Urinary bladder (tissue), 4 donors: ENCODE data around the gene RFC2. TPM values are rescaled to one million over a fixed set of nuclear protein-coding genes. Genes with fewer than 3 reads are reported as not detected.
"Not testable (repeated sequence)": the region's sequence is repeated elsewhere in the genome, so short reads cannot be mapped to it uniquely, and the experiment has no call there.

Experiments
- DNase-seq: peaks from one replicate; pipeline ENCODE4 v3.0.0-alpha.2; 2015; ENCODE audit errors: extremely low spot score
- H3K27ac ChIP-seq: one replicate; pipeline ENCODE4 v1.5.1; 2013; ENCODE audit warnings: low read depth, mild to moderate bottlenecking, moderate library complexity
- H3K36me3 ChIP-seq: one replicate; pipeline ENCODE4 v1.6.1; 2013; ENCODE audit warnings: mild to moderate bottlenecking, moderate library complexity; ENCODE audit not compliant: insufficient read depth
- H3K4me1 ChIP-seq: one replicate; pipeline ENCODE4 v1.6.1; 2013; ENCODE audit warnings: mild to moderate bottlenecking, moderate library complexity; ENCODE audit not compliant: insufficient read depth
- H3K4me3 ChIP-seq: one replicate; pipeline ENCODE4 v1.5.1; 2013; ENCODE audit warnings: low read depth, low read length
- WGBS: extraction: QIAGEN DNeasy Blood & Tissue Kit; methylation state at CpG from one replicate; pipeline ENCODE4 v1.1.7; 2013; 5-methylcytosine and 5-hydroxymethylcytosine counted together
- polyA plus RNA-seq: library from polyadenylated mRNA; stranded (reverse); fragments of 200-250 nt; gene quantifications from one replicate; pipeline ENCODE4 v1.2.3, GENCODE V29; 2013
- total RNA-seq: library from RNA; depleted of rRNA; stranded (reverse); fragments of >200 nt; gene quantifications from one replicate; pipeline ENCODE4 v1.2.3, GENCODE V29; 2014
- donor health status: healthy with polysubstance abuse.
- donor health status: healthy.

Gene RFC2
- total and polyA plus RNA-seq, 2 donors, result 19.5 to 22.4 TPM

DNA sequence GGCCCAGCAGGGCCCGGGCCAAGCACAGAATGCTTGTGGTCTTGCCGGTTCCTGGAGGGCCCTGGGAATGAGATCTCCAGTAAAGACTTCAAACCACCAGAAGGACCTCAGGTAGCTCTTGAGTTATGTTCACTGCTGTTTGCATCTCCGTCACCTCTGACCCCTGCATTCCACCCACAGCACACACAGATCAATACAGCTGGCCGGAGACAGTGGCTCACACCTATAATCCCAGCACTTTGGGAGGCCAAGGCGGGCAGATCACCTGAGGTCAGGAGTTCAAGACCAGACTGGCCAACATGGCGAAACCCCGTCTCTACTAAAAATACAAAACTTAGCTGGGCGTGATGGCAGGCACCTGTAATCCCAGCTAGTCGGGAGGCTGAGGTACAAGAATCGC lies 5.1 kb downstream of the RFC2 start:
- DNase-seq, H3K4me3 ChIP-seq, H3K36me3 ChIP-seq, H3K4me1 ChIP-seq, H3K27ac ChIP-seq: not testable (repeated sequence)
- 96% methylated on average over 10 of the region's 10 CpGs for WGBS

DNA sequence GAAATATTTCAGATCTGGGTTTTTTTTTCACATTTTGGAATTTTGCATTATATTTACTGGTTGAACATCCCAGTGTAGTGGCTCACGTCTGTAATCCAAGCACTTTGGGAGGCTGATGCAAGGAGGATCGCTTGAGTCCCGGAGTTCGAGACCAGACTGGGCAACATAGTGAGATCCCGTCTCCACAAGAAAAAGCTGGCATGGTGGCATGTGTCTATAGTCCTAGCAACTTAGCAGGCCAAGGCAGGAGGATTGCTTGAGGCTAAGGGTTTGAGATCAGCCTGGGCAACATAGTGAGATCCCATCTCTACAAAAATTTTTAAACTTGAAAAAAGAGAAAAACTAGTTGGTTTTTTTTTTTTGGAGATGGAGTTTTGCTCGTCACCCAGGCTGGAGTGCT lies 6.0 kb downstream of the RFC2 start:
- H3K4me3 ChIP-seq, result no peak overlapping the region
- peaks cover 4% of the 10 kb centered on the region for H3K36me3 ChIP-seq
- no peak for DNase-seq
- no peak overlapping the region for H3K27ac ChIP-seq
- H3K4me1 ChIP-seq, result no peaks in the 10 kb centered on the region
- WGBS, result 96% methylated on average over 6 of the region's 6 CpGs

DNA sequence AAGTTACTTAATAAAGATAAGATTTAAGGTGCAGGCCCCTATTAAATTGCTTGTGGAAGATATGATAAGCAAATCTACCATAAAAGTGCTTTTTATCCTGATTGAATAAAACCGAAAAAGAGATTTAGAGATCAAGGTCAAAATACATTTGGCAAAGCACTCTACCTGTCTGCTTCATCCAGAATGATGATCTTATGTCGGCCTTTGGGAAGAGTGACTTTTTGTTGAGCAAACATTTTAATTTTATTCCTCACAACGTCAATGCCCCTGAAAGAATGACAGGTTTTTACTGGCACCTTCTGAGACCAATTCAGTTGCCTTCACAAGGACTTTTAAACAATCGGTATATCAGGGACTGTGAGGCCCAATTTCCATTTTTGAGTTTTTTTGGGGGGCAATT lies 7.7 kb downstream of the RFC2 start:
- H3K27ac ChIP-seq, result no peak overlapping the region
- DNase-seq, result no peak
- H3K36me3 ChIP-seq, result peaks cover 4% of the 10 kb centered on the region
- H3K4me1 ChIP-seq, result no peaks in the 10 kb centered on the region
- 41% methylated on average over 4 of the region's 4 CpGs for WGBS
- no peak overlapping the region for H3K4me3 ChIP-seq

DNA sequence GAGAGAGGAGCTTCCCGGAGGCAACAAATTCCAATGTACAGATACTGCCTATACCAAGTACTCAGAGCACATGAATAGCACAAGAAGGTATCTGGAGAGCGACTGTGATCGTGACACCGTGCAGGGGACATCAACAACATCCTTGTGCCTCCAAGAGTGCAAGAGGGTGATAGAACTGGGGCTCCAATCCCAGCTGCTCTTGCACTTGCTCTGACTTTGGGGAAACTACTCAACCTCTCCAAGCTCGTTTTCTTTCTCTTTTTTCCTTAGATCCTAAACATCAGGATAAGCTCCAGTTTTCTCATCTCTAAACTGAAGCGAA lies 12.1 kb downstream of the RFC2 start:
- Histone ChIP-seq H3K27ac (no peak overlapping the region), H3K36me3 (peaks cover 5% of the 10 kb centered on the region), H3K4me3 (no peak overlapping the region), H3K4me1 (no peaks in the 10 kb centered on the region)
- no peak for DNase-seq
- 89% methylated on average over 6 of the region's 6 CpGs for WGBS

DNA sequence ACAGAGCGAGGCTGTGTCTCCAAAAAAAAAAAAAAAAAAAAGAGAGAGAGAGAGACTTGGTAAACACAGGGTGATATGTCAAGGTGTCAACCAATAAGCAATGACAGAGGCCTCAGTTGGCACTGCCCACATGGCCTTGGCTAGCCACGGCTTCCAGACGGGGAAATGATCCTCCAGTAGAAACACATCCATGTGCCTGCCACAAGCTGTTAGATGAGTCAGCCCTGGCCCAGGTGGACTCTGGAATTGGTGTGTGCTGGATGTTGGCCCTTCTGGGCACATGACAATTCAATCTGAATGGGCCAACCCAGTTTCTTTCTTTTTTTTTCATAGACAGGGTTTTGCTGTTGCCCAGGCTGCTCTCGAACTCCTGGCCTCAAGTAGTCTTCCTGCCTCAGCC lies 13.7 kb downstream of the RFC2 start:
- H3K36me3 ChIP-seq, result peaks cover 4% of the 10 kb centered on the region
- DNase-seq, result no peak
- 97% methylated on average over 4 of the region's 4 CpGs for WGBS
- H3K27ac ChIP-seq, result no peak overlapping the region
- no peaks in the 10 kb centered on the region for H3K4me1 ChIP-seq
- H3K4me3 ChIP-seq, result no peak overlapping the region

DNA sequence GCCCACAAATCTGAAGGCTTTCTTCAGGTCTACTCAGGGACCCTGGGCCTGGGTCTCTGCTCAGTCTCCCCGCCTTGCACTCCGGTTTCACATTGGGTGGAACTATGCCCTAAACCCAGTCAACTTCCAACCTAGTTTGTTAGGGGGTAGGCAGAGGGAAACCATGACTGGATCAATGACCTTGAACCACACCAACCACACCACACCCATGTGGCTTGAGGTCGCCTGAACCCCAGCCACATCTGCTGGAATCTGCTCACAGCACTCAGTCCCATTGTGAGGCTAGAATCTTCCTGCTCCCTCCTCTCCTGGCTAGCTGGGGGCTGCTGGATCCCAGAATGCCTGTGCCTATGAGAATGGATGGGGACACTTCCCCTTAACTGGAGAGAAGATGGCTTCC lies 17.9 kb downstream of the RFC2 start:
- Histone ChIP-seq H3K27ac (no peak overlapping the region), H3K4me3 (no peak overlapping the region), H3K4me1 (no peaks in the 10 kb centered on the region), H3K36me3 (peaks cover 4% of the 10 kb centered on the region)
- no peak for DNase-seq
- WGBS, result 88% methylated on average over 3 of the region's 3 CpGs

DNA sequence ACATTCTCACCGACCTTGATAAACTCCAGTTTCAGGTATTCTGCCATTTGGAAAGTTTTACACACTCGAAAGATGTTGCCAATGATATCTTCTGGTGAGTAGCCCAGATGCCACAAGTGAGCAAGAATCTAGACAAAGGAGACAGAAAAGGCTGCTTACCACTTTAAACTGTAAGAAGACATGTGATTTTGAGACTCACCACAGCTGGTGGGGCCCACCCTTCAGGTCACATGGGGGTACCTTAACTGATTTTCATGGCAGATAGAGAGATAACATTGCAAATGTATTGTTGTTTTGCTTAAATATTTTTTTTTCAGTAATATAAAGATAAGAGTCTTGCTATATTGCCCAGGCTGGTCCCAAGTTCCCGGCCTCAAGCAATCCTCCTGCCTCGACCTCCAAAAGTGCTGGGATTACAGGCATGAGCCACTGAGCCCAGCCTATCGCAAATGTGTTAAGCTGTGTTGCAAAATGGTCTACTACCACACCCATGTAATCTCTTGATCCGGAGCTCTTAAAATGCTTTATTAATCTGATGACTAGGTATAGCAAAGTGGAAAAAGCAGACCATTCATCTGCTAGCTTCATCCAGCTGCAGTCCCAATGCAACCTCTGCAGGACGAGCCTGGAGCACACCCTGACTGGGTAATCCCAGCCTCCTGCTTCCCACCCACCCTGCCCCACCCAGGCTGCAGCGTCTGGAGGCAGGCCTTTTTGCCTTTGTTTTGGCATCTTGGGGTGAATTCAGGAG lies 18.5 kb downstream of the RFC2 start:
- Histone ChIP-seq H3K4me1 (no peaks in the 10 kb centered on the region), H3K36me3 (peaks cover 4% of the 10 kb centered on the region), H3K27ac (no peak overlapping the region), H3K4me3 (no peak overlapping the region)
- 69% methylated on average over 8 of the region's 8 CpGs for WGBS
- no peak for DNase-seq

DNA sequence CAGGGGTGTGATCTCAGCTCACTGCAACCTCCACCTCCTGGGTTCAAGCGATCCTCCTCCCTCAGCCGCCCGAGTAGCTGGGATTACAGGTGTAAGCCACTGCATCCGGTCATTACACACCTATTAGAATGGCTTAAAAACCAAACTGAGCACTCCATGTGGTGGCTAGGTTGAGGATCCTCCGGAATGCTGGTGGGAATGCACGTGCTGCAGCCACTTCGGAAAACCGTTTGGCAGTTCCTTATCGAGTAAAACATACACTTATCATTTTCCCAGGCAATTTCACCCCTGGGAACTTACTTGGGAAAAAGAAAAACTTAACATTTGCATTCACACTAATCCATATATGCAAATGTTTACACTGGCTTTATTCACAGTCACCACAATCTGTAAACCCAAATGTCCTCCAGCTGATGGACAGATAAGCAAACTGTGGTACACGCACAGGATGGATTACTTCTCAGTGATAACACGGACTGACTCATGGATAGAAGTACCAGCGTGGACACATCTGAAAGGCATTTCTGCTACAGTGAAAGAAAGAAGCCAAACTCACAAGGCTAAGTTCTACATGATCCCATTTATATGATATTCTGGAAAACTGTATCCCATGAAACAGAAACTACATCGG lies 20.4 kb downstream of the RFC2 start:
- H3K36me3 ChIP-seq, result peaks cover 4% of the 10 kb centered on the region
- 40% methylated on average over 13 of the region's 13 CpGs for WGBS
- H3K4me1 ChIP-seq, result no peaks in the 10 kb centered on the region

DNA sequence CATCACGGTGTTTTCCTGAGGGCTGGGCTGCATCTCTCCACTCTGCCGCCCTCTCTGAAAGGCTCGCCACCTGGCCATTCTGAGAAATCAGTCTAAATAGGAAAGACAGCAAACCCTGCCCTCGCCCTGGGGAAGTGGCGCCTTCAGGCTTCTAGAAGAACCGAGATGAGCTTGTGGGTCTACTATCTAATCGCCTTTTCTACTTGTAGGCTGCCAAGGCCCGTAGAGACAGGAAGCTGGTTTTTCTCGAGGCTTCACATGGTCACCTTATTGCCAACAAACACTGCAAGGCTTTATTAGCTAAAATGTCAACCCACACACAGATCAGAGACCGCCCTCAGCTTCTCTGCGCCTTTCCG lies 23.0 kb downstream of the RFC2 start:
- H3K27ac ChIP-seq, result no peak overlapping the region
- no peaks in the 10 kb centered on the region for H3K4me1 ChIP-seq
- no peak overlapping the region for H3K4me3 ChIP-seq
- no peaks in the 10 kb centered on the region for H3K36me3 ChIP-seq
- DNase-seq, result no peak
- WGBS, result 90% methylated on average over 12 of the region's 12 CpGs

More for the DNA sequence above, 20.4 kb downstream of the RFC2 start:
- Histone ChIP-seq H3K4me3 (no peak overlapping the region), H3K27ac (no peak overlapping the region)
- no peak for DNase-seq

DNA sequence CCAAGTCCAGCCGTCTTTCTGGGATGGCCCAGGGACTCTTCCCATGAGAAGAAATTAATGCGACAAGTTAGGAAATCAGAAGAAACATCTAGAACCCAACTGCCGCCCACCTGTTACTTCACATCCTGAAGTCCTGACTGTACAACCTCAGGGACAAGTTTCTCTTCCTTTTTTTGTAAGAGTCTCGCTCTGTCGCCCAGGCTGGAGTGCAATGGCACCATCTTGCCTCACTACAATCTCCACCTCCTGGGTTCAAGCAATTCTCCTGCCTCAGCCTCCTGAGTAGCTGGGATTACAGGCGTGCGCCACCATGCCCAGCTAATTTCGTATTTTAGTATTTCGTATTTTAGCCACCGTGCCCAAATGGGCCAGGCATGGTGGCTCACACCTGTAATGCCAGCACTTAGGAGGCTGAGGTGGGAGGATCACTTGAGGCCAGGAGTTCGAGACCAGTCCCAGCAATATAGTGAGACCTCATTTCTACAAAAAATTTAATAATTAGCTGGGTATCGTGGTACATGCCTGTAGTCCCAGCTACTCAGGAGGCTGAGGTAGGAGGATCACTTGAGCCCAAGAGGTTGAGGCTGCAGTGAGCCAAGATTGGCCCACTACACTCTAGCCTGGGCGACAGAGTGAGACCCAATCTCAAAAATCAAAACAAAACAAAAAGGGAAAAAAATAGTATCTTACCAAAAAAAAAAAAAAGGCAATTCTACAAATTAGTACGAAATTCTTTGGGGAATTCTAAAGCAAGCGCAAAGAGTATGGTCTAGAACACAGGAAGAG lies 23.6 kb downstream of the RFC2 start:
- DNase-seq, result no peak
- Histone ChIP-seq H3K27ac (no peak overlapping the region), H3K4me1 (no peaks in the 10 kb centered on the region), H3K4me3 (no peak overlapping the region), H3K36me3 (no peaks in the 10 kb centered on the region)
- WGBS, result 95% methylated on average over 15 of the region's 15 CpGs

DNA sequence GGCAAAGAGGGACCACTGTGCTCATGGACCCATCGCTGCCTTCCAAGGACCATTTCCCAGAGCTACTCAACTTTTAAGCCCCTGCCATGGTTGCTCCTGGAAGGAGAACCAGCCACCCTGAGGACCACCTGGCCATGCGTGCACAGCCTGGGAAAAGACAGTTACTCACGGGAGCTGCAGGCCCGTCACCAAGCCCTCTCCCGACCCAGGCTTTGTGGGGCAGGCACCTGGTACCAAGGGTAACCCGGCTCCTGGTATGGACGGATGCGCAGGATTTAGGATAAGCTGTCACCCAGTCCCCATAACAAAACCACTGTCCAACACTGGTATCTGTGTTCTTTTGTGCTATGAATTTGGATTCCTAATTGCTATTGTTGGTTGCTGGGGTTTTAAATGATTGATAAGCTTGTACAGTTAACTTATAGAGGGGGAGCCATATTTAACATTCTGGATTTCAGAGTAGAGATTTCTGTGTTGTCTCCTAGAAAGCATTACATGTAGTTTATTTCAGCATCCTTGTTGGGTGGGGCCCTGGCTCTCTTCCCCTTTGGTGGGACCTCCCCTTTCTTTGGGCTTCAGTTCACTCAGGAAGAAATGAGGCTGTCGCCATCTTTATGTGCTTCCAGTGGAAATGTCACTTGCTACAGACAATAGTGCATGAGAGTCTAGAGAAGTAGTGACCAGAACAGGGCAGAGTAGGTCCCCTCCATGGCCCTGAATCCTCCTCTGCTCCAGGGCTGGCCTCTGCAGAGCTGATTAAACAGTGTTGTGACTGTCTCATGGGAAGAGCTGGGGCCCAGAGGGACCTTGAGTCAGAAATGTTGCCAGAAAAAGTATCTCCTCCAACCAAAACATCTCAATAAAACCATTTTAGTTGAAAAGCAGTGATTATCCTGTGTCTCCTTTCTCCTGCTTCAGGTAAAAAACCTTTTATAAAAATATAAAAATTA lies 25.0 kb downstream of the RFC2 start:
- H3K4me1 ChIP-seq, result no peaks in the 10 kb centered on the region
- no peak for DNase-seq
- H3K4me3 ChIP-seq, result no peak overlapping the region
- no peaks in the 10 kb centered on the region for H3K36me3 ChIP-seq
- no peak overlapping the region for H3K27ac ChIP-seq
- 92% methylated on average over 9 of the region's 9 CpGs for WGBS

DNA sequence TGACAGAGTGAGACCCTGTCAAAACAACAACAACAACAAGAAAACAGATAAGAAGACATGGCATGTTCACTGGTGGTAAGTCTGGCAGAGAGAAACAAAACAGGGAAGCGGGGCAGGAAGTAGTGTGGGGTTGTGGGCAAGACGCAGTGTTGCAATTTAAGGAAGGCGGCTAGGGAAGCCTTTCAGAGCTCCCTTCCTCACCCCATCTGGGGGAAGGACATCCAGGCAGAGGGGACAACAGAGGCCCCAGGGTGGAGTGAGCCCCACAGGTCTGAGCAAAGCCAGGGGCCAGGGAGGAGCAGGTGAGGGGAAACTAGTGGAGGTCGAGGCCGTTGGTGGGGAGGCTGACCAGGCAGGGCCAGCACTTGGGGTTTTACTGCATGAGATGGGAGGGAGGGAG lies 27.6 kb downstream of the RFC2 start:
- Histone ChIP-seq H3K27ac (no peak overlapping the region), H3K4me3 (no peak overlapping the region), H3K4me1 (no peaks in the 10 kb centered on the region), H3K36me3 (no peaks in the 10 kb centered on the region)
- DNase-seq, result no peak
- WGBS, result 86% methylated on average over 5 of the region's 5 CpGs

DNA sequence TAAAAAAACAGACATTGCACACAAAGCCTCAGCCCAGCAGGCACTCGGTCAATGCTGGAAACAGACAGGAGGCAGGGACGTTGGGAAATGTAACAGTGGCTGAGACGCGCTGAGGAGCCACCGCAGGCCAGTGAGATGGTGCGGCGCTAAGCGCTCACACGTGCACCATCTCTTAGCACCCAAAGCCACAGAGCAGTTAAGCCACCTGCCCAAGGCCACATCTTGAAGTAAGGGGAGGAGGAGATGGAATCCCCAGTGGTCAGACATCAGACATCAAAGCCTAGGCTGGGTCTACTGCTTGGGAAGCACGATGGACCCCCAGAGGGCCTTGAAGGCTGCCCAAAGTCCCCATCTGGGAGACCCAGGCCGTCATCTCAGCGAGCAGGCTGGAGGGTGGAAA lies 28.8 kb downstream of the RFC2 start:
- H3K27ac ChIP-seq, result no peak overlapping the region
- WGBS, result 93% methylated on average over 12 of the region's 12 CpGs
- no peaks in the 10 kb centered on the region for H3K4me1 ChIP-seq
- no peak overlapping the region for H3K4me3 ChIP-seq
- no peak for DNase-seq
- H3K36me3 ChIP-seq, result no peaks in the 10 kb centered on the region
